ENCODE data around the gene ALMS1. TPM values are rescaled to one million over a fixed set of nuclear protein-coding genes. Genes with fewer than 3 reads are reported as not detected.

ALMS1 gene
- total RNA-seq, 2 experiments from 2014 or later, result 35.5 to 57.8 TPM

DNA sequence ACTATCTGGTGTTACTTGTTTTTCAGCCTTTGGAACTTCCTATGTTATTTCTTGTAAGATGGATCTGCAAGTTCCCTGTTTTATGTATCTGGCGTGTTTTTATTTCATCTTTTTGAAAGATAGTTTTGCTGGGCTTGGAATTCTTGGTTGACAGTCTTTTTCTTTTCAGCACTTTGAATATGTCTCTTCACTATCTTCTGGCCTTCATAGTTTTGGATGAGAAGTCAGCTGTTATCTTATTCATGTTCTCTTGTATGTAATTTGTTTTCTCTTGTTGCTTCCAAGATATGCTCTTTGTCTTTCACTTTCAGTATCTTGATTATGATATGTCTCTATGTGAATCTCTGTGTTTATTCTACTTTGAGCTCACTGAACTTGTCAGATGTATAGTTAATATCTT lies 50.4 kb downstream of the ALMS1 start:
- Histone ChIP-seq H2AFZ (ENCODE audit: low read length) (no peak overlapping the region), H4K20me1 (ENCODE audit: insufficient read depth, low read length) (no peaks in the 10 kb centered on the region), H3K4me3 (ENCODE audit: low read depth, low read length, poor library complexity, severe bottlenecking) (no peak overlapping the region), H3K9me2 (ENCODE audit: insufficient read depth, low read length) (no peaks in the 10 kb centered on the region), H3K27ac (ENCODE audit: low read depth, low read length, poor library complexity, severe bottlenecking) (no peak overlapping the region), H3K36me3 (ENCODE audit: insufficient read depth, low read length) (peaks cover 65% of the 10 kb centered on the region), H3K4me1 (ENCODE audit: insufficient read depth, low read length, poor library complexity, severe bottlenecking) (no peaks in the 10 kb centered on the region), H3K4me2 (ENCODE audit: low read length) (no peak overlapping the region), H3K9me3 (ENCODE audit: low read length) (peaks cover 23% of the 10 kb centered on the region; the same call in 1 of the 2 replicates), H3K79me2 (ENCODE audit: insufficient read depth, low read depth, low read length) (no peaks in the 10 kb centered on the region)
- POLR2A ChIA-PET, result no interaction called here
- DNase-seq (ENCODE audit: low spot score), result no peak
- BruUV-seq (replicated peaks), result no TSS peak
- intact Hi-C loops (cut with micrococcal nuclease; ENCODE audit: unreplicated experiment), result no loop called here
- TF ChIP-seq EZH2phosphoT487 (IDR thresholded peaks at IDR 0.05; ENCODE audit: borderline replicate concordance, low read depth, low read length), result no peak
- TF ChIP-seq CTCF (conservative IDR thresholded peaks at IDR 0.05; ENCODE audit: low read length), result no peak
- CTCF ChIA-PET (ENCODE audit: unreplicated experiment), result no interaction called here

DNA sequence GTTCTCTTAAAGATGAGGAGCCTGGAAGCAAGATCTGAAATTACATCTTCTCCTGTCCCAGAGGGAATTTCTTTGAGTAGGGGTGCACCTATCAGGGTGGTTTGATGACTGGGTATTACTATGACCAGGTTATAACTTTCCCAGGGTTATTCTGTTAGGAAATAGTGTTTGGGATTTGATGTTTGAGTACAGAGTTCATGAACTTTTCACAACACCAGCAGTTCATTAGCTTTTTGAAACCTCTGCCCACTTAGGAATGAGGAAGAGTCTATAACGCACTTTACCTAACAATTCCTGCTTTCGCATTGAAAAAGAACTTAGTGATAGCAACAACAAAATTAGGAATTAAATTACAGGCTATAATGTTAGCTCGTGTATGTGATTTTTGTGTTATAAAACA lies 58.6 kb downstream of the ALMS1 start:
- no peak overlapping the region for H3K4me3 ChIP-seq (ENCODE audit: low read depth, low read length, poor library complexity, severe bottlenecking)
- no peaks in the 10 kb centered on the region for H3K4me1 ChIP-seq (ENCODE audit: insufficient read depth, low read length, poor library complexity, severe bottlenecking)
- POLR2A ChIA-PET, result no interaction called here
- no TSS peak for BruUV-seq (replicated peaks)
- H3K9me2 ChIP-seq (ENCODE audit: insufficient read depth, low read length), result no peaks in the 10 kb centered on the region
- no peak for DNase-seq (ENCODE audit: low spot score)
- H4K20me1 ChIP-seq (ENCODE audit: insufficient read depth, low read length), result no peaks in the 10 kb centered on the region
- H3K27ac ChIP-seq (ENCODE audit: low read depth, low read length, poor library complexity, severe bottlenecking), result no peak overlapping the region
- TF ChIP-seq CTCF (conservative IDR thresholded peaks at IDR 0.05; ENCODE audit: low read length) (no peak), EZH2phosphoT487 (IDR thresholded peaks at IDR 0.05; ENCODE audit: borderline replicate concordance, low read depth, low read length) (no peak)
- no peak overlapping the region for H3K4me2 ChIP-seq (ENCODE audit: low read length)
- H2AFZ ChIP-seq (ENCODE audit: low read length), result no peak overlapping the region
- intact Hi-C loops (cut with micrococcal nuclease; ENCODE audit: unreplicated experiment), result no loop called here
- H3K36me3 ChIP-seq (ENCODE audit: insufficient read depth, low read length), result peaks cover 36% of the 10 kb centered on the region
- H3K9me3 ChIP-seq (ENCODE audit: low read length), result no peaks in the 10 kb centered on the region
- CTCF ChIA-PET (ENCODE audit: unreplicated experiment), result no interaction called here
- H3K79me2 ChIP-seq (ENCODE audit: insufficient read depth, low read depth, low read length), result no peaks in the 10 kb centered on the region

DNA sequence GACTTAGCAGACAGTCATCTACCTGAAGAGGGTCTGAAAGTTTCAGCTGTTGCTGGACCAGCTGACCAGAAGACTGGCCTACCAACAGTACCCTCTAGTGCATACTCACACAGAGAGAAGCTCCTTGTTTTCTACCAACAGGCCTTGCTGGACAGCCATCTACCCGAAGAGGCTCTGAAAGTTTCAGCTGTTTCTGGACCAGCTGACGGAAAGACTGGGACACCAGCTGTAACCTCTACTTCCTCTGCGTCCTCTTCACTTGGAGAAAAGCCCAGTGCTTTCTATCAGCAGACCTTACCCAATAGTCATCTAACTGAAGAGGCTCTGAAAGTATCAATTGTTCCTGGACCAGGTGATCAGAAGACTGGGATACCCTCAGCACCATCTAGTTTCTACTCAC lies 63.2 kb downstream of the ALMS1 start:
- intact Hi-C loops (cut with micrococcal nuclease; ENCODE audit: unreplicated experiment), result no loop called here
- no peaks in the 10 kb centered on the region for H3K79me2 ChIP-seq (ENCODE audit: insufficient read depth, low read depth, low read length)
- H3K4me1 ChIP-seq (ENCODE audit: insufficient read depth, low read length, poor library complexity, severe bottlenecking), result no peaks in the 10 kb centered on the region
- DNase-seq (ENCODE audit: low spot score), result no peak
- no peaks in the 10 kb centered on the region for H3K9me3 ChIP-seq (ENCODE audit: low read length)
- no peak overlapping the region for H3K27ac ChIP-seq (ENCODE audit: low read depth, low read length, poor library complexity, severe bottlenecking)
- no peaks in the 10 kb centered on the region for H3K9me2 ChIP-seq (ENCODE audit: insufficient read depth, low read length)
- TF ChIP-seq EZH2phosphoT487 (IDR thresholded peaks at IDR 0.05; ENCODE audit: borderline replicate concordance, low read depth, low read length) (no peak), CTCF (conservative IDR thresholded peaks at IDR 0.05; ENCODE audit: low read length) (no peak)
- no peaks in the 10 kb centered on the region for H4K20me1 ChIP-seq (ENCODE audit: insufficient read depth, low read length)
- POLR2A ChIA-PET, result no interaction called here
- H3K36me3 ChIP-seq (ENCODE audit: insufficient read depth, low read length), result peaks cover 63% of the 10 kb centered on the region
- no peak overlapping the region for H2AFZ ChIP-seq (ENCODE audit: low read length)
- no peak overlapping the region for H3K4me3 ChIP-seq (ENCODE audit: low read depth, low read length, poor library complexity, severe bottlenecking)
- CTCF ChIA-PET (ENCODE audit: unreplicated experiment), result no interaction called here
- H3K4me2 ChIP-seq (ENCODE audit: low read length), result no peak overlapping the region
- BruUV-seq (replicated peaks), result no TSS peak
